Activated T-cell treated with anti-CD3 and anti-CD28 coated beads for 1 hour (primary cell): ENCODE data around the gene SH3PXD2A.

Experiments used
- DNase-seq: peaks from one replicate; pipeline ENCODE4 v3.0.0-alpha.2; 2020; ENCODE audit warnings: low read depth

SH3PXD2A gene

DNA sequence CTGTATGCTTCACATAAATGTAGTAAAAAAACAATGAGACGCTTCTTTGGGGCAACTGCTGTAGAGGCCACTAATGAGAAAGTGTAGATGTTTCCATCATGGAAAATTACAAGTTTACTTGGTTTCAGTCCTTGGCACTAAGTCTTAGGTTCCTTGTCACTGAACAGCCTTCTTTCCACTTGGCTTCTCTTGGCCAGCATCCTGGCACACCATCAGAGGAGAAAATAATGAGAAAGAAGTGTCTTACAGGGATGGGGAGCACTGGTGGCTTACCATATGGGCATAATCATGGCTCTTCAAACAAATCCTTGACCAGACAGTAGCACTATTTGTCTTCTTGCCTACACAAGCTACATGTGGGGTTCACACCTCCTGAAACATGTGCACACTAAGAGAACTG is 22.5 kb upstream of the SH3PXD2A start:
- DNase-seq: no peak

DNA sequence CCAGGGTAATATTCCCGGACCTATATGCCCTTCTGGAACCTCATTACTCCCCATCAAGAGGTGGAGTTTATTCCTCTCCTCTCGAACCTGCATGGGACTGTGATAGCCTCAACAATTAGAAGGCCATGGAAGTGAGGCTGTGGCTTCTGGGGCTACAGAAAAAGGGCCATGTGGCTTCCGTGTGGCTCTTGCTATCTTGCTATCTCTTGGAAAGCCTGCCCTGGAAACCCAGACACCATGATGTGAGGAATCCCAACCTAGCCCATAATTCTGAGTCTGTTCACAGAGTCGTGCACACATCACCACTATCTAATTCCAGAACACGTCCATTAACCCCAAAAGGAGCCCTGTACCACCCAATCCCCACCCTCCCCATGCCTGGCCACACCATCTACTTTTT is 20.8 kb upstream of the SH3PXD2A start:
- DNase-seq: no peak

DNA sequence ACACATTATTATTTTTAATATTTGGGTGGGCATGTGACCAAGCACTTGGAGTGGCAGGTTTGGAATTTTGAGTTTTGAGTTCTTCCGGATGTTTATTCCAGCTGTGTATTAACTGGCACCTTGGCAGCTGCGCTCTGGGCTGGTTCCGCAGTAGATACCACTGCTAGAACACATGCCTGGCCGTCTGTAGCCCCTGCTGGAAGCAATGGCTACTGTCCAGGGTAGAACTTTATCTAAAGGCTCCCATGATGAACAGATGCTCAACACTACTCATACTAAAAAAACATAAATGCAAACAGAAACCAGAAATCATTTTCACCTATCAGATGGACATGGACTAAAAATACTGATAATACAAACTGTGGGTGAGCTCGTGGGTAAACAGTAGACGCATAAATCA is 19.4 kb upstream of the SH3PXD2A start:
- no peak for DNase-seq

DNA sequence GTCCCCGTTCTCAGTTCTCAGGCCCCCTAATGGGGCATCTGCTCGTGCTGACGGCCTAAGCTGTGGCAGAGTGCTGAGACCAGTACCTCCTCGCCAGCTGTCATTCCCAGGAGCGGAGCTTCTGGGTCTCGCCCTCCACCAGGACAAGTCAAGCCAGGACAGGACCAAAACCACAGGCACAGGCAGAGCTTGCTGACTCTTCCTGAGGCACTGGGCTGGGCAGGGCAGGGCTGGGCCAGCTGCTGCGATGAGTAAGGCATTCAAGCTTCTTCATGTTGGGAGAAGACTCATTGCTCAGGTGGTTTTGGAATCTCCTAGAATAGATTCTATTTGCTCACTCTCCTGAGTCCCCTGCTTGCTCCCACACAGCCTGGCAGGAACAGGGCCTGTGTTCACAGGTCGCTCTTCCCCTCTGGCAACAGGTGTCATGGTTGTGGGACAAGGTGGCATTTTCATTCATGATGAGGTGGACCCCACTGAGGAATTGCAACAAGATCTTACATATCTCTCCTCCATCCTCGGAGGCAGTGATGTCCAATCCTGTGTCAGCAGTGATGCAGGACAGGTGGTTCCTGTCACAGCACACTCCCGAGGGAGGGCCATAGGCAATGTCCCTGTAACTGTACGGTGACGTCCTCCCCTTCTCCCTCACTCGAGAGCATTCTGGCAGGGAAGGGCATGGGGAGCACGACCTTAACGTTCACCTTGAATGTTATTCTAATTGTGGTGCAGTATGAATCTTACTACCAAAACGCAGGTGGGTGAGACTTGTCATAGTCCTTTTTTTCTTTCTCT is 17.0 kb upstream of the SH3PXD2A start:
- DNase-seq: no peak

DNA sequence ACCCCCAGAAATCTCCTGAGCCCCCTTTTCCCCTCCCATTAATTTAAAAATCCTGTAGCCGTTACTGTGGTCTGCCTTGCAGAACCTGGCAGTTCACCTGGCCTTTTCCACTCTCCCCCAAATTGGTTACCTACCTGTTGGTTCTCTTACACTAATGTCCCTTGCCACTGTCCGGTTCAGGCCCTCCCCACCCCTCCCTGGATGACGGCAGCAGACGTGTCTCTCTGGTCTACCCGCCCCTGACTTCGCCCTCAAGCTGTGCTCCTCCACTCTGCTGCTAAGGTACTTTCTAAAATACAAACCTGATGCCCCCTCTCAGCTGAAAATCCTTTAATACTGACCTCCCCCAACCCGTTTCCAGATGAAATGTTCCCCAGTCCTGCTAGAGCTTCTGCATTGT is 15.6 kb upstream of the SH3PXD2A start:
- no peak for DNase-seq

DNA sequence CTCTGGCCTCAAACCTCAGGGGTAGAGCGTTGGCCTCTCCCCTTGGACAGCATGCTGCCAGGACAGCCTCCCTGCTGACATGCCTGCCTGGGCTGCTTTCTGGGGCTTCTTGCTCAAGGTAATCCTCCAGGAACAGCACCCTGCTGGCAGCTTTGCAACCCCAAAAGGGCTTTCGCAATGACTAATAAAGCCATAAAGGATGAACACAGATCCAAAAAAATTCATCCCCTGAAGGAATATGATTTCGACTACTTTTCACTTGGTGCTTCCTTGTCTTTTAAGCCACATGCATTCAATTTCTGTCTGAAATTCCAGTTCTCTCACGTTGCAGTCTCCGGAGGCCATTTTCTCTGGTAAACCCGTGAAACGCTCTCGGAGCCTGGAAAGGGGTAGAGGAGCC is 15.1 kb upstream of the SH3PXD2A start:
- no peak for DNase-seq

DNA sequence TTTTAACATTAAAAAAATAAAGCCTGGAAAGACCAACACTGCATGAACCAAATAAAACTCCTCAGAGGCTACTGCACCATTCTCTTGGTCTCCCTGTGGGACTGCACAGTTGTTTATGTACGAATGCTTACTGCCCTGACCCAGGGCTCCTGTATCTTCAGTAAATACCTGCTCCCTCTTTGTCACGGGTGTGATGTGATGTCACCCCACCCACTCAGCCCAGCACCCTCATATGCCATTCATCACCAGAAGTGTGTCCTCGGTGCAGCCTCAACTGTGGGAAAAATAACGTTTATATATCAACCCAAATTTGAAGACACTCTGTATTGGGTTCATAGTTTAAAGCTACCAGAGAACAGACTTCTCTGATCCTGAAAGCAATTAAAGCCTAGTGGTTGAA is 14.0 kb upstream of the SH3PXD2A start:
- DNase-seq: no peak

DNA sequence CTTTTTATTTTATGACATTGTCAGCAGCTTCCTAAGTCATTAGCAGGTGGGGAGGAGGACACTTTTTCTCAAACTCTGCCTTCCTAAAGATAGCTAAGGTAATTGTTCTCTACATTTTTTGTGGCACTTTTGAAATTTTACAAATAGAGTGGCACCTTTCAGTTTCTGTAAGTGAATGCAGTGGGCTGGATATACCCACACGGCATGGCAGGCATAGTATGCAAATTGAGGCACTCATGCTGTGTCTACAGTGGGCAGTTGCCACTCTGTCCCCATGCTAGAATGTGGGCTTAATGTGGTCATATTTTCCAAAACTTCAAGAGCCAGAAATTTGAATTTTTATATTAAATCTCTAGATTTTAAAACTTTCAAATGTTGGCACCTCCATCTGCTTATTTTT is 12.8 kb upstream of the SH3PXD2A start:
- DNase-seq: no peak

DNA sequence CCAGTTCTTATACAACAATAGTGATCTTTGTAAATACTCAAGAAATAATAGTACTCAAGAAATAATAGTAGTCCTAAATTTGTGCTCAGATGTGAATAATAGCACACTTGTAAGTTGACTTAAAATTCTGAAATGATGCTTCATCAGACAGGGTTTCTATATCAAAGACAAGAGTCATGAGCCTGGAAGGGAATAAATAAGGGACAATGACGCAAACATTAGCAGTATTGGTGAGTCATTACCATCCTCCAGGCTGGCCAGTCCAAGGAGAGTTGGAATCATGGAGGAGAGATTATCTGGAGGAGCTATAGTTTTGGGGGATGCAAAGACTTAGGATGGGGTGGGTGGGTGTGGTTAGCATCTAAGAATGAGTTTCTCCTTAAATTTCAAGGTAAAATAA is 6.1 kb upstream of the SH3PXD2A start:
- DNase-seq: no peak

DNA sequence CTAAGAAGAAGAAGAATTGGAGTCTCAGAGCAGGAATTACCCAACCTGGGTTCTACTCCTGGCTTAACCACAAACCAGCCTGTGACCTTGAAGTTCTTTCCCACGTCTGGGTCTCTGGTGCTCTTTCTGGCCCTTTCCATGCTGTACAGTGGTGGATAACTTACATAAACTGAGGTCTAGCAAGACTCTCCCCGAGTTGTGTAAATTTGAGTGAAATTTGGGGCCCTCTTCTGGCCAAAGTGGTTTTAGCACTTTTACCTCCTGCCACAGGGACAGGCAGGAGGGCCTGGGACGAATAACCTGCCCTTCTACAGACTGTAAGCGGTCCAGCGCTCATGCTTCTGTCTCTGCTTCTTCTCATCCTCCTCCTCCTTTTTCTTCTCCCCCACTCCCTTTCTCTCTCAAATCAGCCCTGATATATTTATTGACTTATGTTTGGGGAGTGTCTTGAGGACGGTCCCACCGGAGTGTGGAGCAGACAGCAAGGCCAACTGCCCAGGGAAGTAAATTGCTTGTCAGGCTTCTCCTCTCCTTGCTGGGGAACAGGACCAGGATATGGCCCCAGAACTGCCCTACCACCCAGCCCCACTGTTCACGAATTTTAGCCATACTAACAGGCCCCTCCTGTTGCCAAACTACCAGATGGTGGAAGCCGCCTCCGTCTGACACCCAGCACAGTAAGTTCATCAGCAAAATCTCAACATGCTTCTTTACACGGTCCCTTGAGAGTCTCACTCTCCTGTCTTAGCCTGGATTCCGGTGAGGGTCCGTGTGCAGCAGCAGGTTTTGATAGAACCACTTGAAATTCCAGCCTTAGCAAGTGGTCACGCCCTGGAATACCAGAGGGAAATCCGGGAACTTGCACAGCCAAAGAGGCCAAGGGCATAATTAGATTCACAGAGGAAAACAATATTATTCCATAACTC is 4.0 kb upstream of the SH3PXD2A start:
- peak; percentile 41 for DNase-seq

DNA sequence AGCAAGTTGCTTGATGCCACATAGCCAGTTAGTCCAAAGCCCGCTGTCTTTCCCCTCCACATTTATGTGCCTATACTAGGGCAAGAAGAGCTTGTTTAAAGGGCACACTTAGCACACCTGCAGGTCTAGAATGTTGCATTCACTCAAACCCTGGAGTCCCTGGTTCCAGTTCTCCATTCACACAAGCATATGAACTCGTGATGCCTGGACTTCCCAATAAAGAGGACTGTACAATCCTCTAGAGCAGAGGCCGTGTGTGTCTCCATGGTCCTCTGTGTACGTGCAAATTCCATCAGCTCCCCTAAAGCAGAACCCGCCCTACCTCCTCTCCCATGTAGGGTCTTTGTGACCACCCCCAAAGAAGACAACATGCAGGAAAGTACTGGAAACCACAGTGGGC is 3.0 kb upstream of the SH3PXD2A start:
- no peak for DNase-seq

DNA sequence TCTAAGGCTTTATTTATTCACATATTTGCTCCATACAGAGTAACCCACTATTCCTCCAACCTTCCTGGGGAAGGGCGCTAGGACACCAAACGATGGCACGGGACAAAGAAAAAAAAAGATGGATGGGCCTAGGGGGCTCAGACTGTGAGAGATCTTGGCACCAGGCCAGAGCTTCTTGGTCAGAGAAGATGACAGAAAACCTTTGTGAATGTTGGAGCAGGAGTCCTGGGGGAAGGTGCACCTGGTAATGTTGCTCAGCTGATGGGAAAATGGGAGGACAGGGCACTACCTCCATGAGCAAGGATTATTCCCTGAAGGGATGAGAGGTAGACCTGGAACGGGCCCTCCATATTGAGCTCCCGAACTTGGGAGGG is 1.4 kb upstream of the SH3PXD2A start:
- no peak for DNase-seq

DNA sequence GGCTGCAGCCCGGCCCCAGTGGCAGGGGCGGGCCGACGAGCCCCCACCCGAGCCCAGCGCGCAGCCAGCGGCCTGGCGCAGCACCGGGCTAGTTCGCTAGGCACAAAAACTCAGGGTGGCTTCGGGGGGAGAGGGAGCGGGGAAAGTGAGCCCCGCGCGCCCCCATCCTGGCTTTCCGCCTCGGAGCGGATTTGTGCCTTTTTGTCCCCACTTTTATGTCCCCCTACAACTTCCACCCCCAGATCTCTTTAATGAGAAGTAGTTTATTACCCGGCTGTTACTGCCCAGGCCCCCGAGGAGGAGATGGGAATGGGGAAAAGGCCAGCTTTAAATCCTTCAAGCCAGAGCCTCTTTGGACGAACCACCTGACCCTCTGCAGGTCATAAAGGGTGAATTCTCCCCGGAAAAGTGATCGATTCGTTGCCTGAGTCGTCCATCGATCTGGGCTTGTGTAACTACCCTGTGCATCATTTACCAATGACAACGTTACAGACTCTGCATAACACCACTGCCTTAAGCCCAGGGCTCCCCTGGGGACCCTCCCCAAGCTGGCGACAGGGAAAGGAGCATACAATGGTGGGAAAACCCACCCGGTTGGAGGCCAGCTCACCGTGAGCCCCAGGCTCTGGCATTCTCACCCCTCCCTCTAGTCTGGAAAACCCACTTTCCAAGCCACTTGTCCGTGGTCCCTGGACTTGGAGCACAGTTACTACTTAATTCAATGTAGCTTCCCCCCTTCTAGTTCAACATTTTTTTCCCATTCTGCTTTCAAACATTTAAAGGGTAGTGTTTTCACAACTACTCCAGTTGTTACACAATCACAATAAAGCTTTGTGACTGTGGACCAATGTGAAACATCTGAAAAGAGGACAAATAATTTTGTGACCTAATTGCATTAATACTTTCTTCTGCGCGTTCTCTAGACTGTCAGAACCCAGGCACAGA is 748 bp upstream of the SH3PXD2A start:
- no peak for DNase-seq

DNA sequence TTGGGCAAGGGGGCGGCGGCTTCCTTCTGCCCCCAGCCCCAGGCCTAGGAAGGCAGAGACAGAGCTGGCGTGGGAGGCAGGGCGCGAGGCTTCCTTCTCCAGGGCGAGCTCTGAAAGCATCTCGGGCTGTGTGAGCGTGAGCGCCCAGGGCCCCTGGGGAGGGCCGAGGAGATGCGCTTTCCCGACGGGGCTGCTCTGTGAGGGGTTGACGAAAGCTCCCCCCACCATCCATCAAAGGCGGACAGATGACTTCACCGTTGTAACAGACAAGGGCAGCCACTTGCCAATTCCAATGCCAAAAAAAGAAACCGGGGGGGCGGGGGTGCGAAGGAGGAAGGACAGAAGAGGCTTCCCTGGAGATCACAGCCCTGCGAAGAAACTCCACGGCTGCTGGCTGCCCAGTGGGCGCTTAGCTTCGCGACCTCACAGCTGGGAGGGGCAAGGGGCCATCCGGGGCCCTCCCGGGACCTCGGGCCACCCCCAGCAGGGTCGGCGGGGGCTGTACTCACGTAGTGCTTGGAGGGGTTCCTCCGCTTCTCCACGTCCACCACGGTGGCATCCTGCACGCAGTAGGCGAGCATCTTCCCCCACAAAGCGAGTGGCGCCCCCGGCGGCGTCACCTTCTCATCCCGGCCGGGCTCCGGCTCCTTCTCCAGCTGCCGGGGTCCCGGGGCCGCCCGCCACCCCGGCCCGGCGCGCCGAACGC is 537 bp downstream of the SH3PXD2A start:
- DNase-seq: no peak

DNA sequence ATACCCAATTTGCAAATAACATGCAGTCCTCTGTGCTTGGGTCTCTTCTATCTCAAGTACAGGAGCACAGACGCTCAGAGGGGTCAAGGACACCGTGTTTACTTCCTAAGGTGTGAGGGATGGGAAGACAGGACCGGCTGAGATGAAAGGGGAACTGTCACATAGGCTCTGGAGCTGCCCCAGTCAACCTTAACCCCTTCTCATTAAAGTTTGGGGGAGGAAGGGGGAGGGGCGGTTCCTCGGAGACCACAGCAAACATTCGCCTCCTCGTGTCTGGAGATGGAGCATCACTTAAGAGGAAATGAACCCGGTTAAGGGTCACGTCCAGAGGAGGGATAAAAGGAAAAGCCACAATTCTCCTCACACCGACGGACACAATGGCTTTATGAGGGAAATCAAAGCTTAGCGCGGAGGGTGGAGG is 1.1 kb downstream of the SH3PXD2A start:
- no peak for DNase-seq

DNA sequence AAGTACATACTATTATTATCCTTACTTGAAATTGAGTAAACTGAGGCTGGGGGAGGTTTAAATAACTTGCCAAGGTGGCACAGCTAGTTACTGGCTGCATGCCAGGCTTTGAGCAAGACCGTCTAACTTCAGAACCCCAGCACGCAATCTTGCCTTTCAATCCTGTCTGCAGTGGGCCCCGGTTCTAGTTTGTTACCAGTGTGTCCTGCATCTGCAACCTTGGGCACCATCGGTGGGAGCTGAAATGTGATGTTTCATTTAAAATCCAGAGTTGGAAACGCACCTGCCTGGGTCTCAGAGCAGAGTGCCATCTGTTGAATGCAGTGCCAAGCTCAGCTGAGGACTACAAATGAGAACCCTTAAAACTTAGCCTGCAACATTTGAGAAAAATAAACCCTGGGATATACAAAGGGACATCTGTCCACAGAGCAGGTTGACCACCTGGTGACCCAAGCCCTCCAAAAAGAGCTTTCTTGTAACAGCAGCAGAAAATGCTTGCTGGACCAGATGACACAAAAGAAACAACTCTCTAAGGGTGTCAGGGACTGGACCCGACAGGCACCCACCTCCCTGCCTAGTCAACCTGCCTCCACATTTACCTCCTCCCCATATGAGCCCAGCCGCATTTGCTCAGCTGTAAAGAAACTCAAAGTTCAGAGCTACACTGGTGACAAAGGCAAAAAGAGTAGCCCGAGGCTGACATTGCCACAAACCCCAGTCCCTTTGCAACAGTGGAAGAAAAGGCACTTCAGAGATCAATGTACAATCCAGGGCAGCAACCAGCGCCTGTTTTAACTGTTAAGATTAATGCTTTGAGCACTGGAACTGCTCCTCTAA is 1.7 kb downstream of the SH3PXD2A start:
- DNase-seq: no peak

DNA sequence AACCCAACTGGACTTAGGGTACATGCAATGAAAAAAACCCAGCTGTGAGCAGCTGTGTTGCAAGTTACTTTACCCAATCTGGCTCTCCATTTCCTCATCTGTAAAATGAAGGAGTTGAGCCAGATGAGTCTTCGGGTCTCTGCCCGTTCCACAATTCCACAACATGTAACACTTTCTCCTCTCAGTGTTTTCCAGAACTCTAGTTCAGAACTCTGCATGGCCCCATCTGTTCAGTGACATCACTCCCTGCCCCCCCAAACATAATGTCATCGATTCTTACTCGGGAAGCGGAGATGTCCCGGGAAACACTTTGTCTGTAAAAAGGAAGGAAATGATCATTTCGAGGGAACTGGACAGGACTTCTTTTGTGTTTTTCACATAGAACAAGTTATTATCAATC is 2.5 kb downstream of the SH3PXD2A start:
- DNase-seq: no peak

DNA sequence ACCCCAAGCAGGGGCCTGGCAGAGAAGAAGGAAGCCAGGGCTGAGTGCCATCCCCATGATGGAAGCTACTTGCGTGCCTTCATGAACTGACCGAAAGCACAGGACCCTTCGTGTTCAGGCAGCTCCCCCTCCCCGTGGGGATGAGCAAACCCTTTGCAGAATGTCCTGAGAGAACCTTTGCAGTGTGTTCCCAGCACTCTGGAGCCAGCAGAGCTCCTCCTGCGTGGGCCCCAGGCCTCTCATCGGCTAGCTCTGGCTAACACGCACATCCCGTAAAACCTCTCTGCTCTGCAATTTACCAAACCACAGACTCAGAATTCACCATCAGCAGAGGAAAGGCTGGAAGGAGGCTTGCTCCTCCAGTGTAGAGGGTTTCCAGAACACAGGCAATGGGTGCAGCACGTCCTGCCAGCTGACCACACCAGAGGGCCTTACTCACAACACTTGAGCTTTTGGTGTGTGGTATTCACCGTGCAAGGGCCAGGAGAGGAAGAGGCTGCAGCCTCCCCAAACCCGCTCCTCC is 3.1 kb downstream of the SH3PXD2A start:
- no peak for DNase-seq

DNA sequence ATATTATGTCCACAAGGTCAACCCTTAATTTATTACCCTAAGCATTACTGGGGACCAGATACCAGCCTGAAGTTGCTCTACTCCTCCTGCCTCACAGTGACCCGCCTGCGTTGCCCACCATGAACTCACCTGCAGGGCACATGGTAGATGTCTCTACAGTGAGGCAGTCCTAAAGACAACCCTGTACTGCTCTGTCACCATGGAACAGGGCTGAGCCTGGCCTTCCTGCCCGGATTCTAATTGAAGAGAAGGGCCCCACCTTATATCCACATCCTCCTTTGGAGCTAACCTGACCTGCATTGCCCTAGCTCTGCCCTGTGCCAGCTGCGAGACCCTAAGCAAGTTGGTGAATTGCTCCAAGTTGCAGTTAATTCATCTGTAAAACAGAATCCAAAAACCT is 4.1 kb downstream of the SH3PXD2A start:
- DNase-seq: no peak

DNA sequence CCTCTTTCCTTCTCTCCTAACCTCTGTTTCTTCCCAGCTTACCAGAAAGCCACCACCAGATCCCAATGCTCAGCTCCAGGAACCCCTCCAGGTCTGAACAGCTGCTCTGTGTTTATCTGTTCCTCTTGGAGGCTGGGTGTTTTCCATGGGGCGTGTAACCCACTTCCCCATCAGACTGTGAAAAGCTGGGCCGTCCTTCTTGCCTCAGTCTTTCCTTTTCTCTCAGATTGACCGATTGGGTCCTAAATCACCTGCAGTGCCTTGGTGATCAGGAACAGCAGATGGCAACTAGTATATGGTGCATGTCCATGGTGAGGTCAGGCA is 4.8 kb downstream of the SH3PXD2A start:
- no peak for DNase-seq
